Astrocyte of the spinal cord (primary cell): ENCODE results near the gene CAP2.

Experiments used
- DNase-seq: peaks from one replicate; pipeline ENCODE4 v3.0.0; 2011; ENCODE audit warnings: low read depth, low spot score
- H3K4me3 ChIP-seq: 2 replicates; pipeline ENCODE4 v1.5.1; 2011; ENCODE audit warnings: low read depth, mild to moderate bottlenecking, low read length, moderate library complexity
- CTCF ChIP-seq: IDR thresholded peaks from 2 replicates; pipeline ENCODE4 v1.5.1; 2012; ENCODE audit warnings: low read depth, mild to moderate bottlenecking, low read length, inconsistent platforms
- in situ Hi-C: cut with HindIII; loops from 2 replicates; pipeline ENCODE4 v1.10.0; 2017; ENCODE audit warnings: low sequenced_read_pairs

CAP2 gene

GRCh38 chr6:17482711-17483110 is 89.3 kb downstream of the CAP2 start:
- H3K4me3 ChIP-seq, result no peak overlapping the region
- DNase-seq, result no peak
- in situ Hi-C loops, result no loop called here
- no peak for TF ChIP-seq CTCF

GRCh38 chr6:17483391-17484016 is 90.1 kb downstream of the CAP2 start:
- in situ Hi-C loops, result no loop called here
- H3K4me3 ChIP-seq, result no peak overlapping the region
- DNase-seq, result no peak
- TF ChIP-seq CTCF, result no peak

- DNase-seq, result no peak
- H3K4me3 ChIP-seq, result no peak overlapping the region
- no peak for TF ChIP-seq CTCF
- in situ Hi-C loops, result no loop called here
These were observed 90.9 kb downstream of the CAP2 start for GRCh38 chr6:17484201-17484849.

- TF ChIP-seq CTCF, result no peak
- no peak for DNase-seq
- no peak overlapping the region for H3K4me3 ChIP-seq
- in situ Hi-C loops, result no loop called here
These were observed 91.8 kb downstream of the CAP2 start for GRCh38 chr6:17485181-17485580.

- in situ Hi-C loops, result no loop called here
- TF ChIP-seq CTCF, result no peak
- no peak for DNase-seq
- no peak overlapping the region for H3K4me3 ChIP-seq
These were observed 92.6 kb downstream of the CAP2 start for GRCh38 chr6:17485946-17486345.

GRCh38 chr6:17486680-17487079 is 93.3 kb downstream of the CAP2 start:
- DNase-seq, result no peak
- H3K4me3 ChIP-seq, result no peak overlapping the region
- TF ChIP-seq CTCF, result no peak
- in situ Hi-C loops, result no loop called here
